ENCODE data around the gene MYBBP1A. TPM values are rescaled to one million over a fixed set of nuclear protein-coding genes. Genes with fewer than 3 reads are reported as not detected.

The MYBBP1A gene
- total and polyA plus RNA-seq, 10 donors: 24.7 to 71.2 (median 51.5) TPM

GRCh38 chr17:4488989-4489595 is 66.1 kb downstream of the MYBBP1A start:
- no peaks in the 10 kb centered on the region for H3K27me3 ChIP-seq (replicated peaks in 1 of 7)
- TF ChIP-seq POLR2A (IDR thresholded peaks at IDR 0.05): no peak
- TF ChIP-seq CTCF (IDR thresholded peaks at IDR 0.05 in 8 of 11, conservative IDR thresholded peaks at IDR 0.05 in 3 of 11): no peak
- TF ChIP-seq POLR2AphosphoS5 (IDR thresholded peaks at IDR 0.05): no peak
- H3K9me3 ChIP-seq: no peaks in the 10 kb centered on the region
- no peak overlapping the region for H3K27ac ChIP-seq
- WGBS, 5 donors: 83 to 93% (median 88%) methylated on average over 10 to 15 of the region's 15 CpGs
- peaks cover 11 to 75% (median 41%) of the 10 kb centered on the region in 6 donors for H3K4me1 ChIP-seq
- intact Hi-C loops (cut with DNase I; ENCODE audit: low total_unique reads): no loop called here
- DNase-seq: no peak
- no peaks in the 10 kb centered on the region for H3K36me3 ChIP-seq
- no peak overlapping the region for H3K4me3 ChIP-seq

Other genes starting within 250 kb of the MYBBP1A start
- 10 to 100 TPM; 43.8 to 59.7 (median 56.1) TPM for gene UBE2G1, start 188.7 kb downstream of the MYBBP1A start, total RNA-seq
- gene UBE2G1, start 188.7 kb downstream of the MYBBP1A start, polyA plus RNA-seq: 10 to 100 TPM; 10.7 to 15.2 (median 15.2) TPM
- 1 to 10 TPM; 1.1 to 4.7 (median 3.6) TPM for gene SPNS3, start 121.4 kb downstream of the MYBBP1A start, total RNA-seq
- 1 to 10 TPM; 2.8 to 7.2 (median 4.3) TPM for gene SPNS3, start 121.4 kb downstream of the MYBBP1A start, polyA plus RNA-seq
- gene SPNS2, start 56.5 kb downstream of the MYBBP1A start, total RNA-seq: 10 to 100 TPM; 19.6 to 53.5 (median 36.6) TPM
- 10 to 100 TPM in 2 of 3 donors, 1 to 10 TPM in 1; 8.1 to 20.4 (median 13.2) TPM for gene SPNS2, start 56.5 kb downstream of the MYBBP1A start, polyA plus RNA-seq
- gene GGT6, start 5.2 kb upstream of the MYBBP1A start, total RNA-seq: under 1 TPM in 1 of 7 donors, not detected in 6; 0.42 TPM
- under 1 TPM in 1 of 3 donors, not detected in 2; 0.03 TPM for gene GGT6, start 5.2 kb upstream of the MYBBP1A start, polyA plus RNA-seq
- 1 to 10 TPM in 2 of 7 donors, under 1 TPM in 5; 0.42 to 1.5 (median 0.97) TPM for gene SMTNL2, start 29.1 kb upstream of the MYBBP1A start, total RNA-seq
- under 1 TPM; 0.22 to 0.67 (median 0.36) TPM for gene SMTNL2, start 29.1 kb upstream of the MYBBP1A start, polyA plus RNA-seq
- gene ALOX15, start 86.3 kb upstream of the MYBBP1A start, total RNA-seq: 1 to 10 TPM in 2 of 7 donors, under 1 TPM in 4, not detected in 1; 0.46 to 2.6 (median 0.88) TPM
- gene ALOX15, start 86.3 kb upstream of the MYBBP1A start, polyA plus RNA-seq: under 1 TPM; 0.04 to 0.09 (median 0.06) TPM
- 10 to 100 TPM; 21.7 to 67.6 (median 43.9) TPM for gene PELP1, start 148.8 kb upstream of the MYBBP1A start, total RNA-seq
- 10 to 100 TPM; 15.7 to 34.9 (median 25.8) TPM for gene PELP1, start 148.8 kb upstream of the MYBBP1A start, polyA plus RNA-seq
- gene ARRB2, start 155.2 kb upstream of the MYBBP1A start, total RNA-seq: 100 to 1,000 TPM; 117 to 416 (median 226) TPM
- gene ARRB2, start 155.2 kb upstream of the MYBBP1A start, polyA plus RNA-seq: 100 to 1,000 TPM in 2 of 3 donors, 10 to 100 TPM in 1; 61.4 to 127 (median 120) TPM
- gene MED11, start 176.0 kb upstream of the MYBBP1A start, total RNA-seq: 10 to 100 TPM; 17.1 to 42.7 (median 22.3) TPM
- 10 to 100 TPM; 42.9 to 47.1 (median 43.8) TPM for gene MED11, start 176.0 kb upstream of the MYBBP1A start, polyA plus RNA-seq
- gene ZMYND15, start 184.4 kb upstream of the MYBBP1A start, total RNA-seq: 10 to 100 TPM in 1 of 7 donors, 1 to 10 TPM in 6; 3.8 to 11.5 (median 5.2) TPM
- 1 to 10 TPM; 1.8 to 3.1 (median 2.2) TPM for gene ZMYND15, start 184.4 kb upstream of the MYBBP1A start, polyA plus RNA-seq
- gene CXCL16, start 184.5 kb upstream of the MYBBP1A start, total RNA-seq: 100 to 1,000 TPM in 1 of 7 donors, 10 to 100 TPM in 6; 45.5 to 104 (median 70.5) TPM
- gene CXCL16, start 184.5 kb upstream of the MYBBP1A start, polyA plus RNA-seq: 10 to 100 TPM; 11.5 to 29.0 (median 17.2) TPM
- gene TM4SF5, start 216.5 kb upstream of the MYBBP1A start, total RNA-seq: not detected
- gene TM4SF5, start 216.5 kb upstream of the MYBBP1A start, polyA plus RNA-seq: not detected
- gene VMO1, start 231.0 kb upstream of the MYBBP1A start, total RNA-seq: 10 to 100 TPM in 5 of 7 donors, 1 to 10 TPM in 2; 5.8 to 74.3 (median 16.5) TPM
- 10 to 100 TPM in 1 of 3 donors, 1 to 10 TPM in 2; 5.0 to 10.9 (median 8.4) TPM for gene VMO1, start 231.0 kb upstream of the MYBBP1A start, polyA plus RNA-seq
- not detected for gene GLTPD2, start 233.6 kb upstream of the MYBBP1A start, total RNA-seq
- gene GLTPD2, start 233.6 kb upstream of the MYBBP1A start, polyA plus RNA-seq: under 1 TPM in 1 of 3 donors, not detected in 2; 0.06 TPM
- 100 to 1,000 TPM in 1 of 7 donors, 10 to 100 TPM in 6; 72.9 to 143 (median 84.0) TPM for gene PSMB6, start 240.8 kb upstream of the MYBBP1A start, total RNA-seq
- gene PSMB6, start 240.8 kb upstream of the MYBBP1A start, polyA plus RNA-seq: 100 to 1,000 TPM; 106 to 161 (median 124) TPM